OCI-LY1 (cell line): Measurements from ENCODE around the gene UNC93B1.

Experiments
- H2AFZ ChIP-seq: fragments of 200-600 bp; sonication (generic), shearing (Covaris generic); 2 replicates; pipeline ENCODE4 v1.6.0; 2014; ENCODE audit warnings: antibody characterized with exemption, mild to moderate bottlenecking, low read length
- H3F3A ChIP-seq: fragments of 200-600 bp; sonication (generic), shearing (Covaris generic); 2 replicates; pipeline ENCODE4 v1.6.0; 2014; ENCODE audit warnings: mild to moderate bottlenecking, antibody characterized with exemption, low read length, moderate library complexity; ENCODE audit not compliant: insufficient read depth
- H3K27ac ChIP-seq: fragments of 200-600 bp; sonication (generic); 2 replicates; pipeline ENCODE4 v1.5.1; 2014; ENCODE audit warnings: low read length, mixed run types, mild to moderate bottlenecking, low read depth; ENCODE audit not compliant: poor library complexity, severe bottlenecking
- H3K27me3 ChIP-seq: fragments of 200-600 bp; sonication (generic); 2 replicates; pipeline ENCODE4 v1.6.0; 2014; ENCODE audit warnings: antibody characterized with exemption, mild to moderate bottlenecking, low read length, moderate library complexity; ENCODE audit not compliant: insufficient read depth
- H3K36me3 ChIP-seq: fragments of 200-600 bp; sonication (generic); 2 replicates; pipeline ENCODE4 v1.6.1; 2014; ENCODE audit warnings: mild to moderate bottlenecking, antibody characterized with exemption, low read length, moderate library complexity, mixed read lengths; ENCODE audit not compliant: insufficient read depth
- H3K4me1 ChIP-seq: fragments of 200-600 bp; sonication (generic); 2 replicates; pipeline ENCODE4 v1.5.1; 2014; ENCODE audit warnings: mild to moderate bottlenecking, low read length, moderate library complexity; ENCODE audit not compliant: insufficient read depth, severe bottlenecking
- H3K4me2 ChIP-seq: fragments of 200-600 bp; sonication (generic), shearing (Covaris generic); 2 replicates; pipeline ENCODE4 v1.6.1; 2014; ENCODE audit warnings: low read length
- H3K4me3 ChIP-seq: fragments of 200-600 bp; sonication (generic); 2 replicates; pipeline ENCODE4 v1.5.1; 2014; ENCODE audit warnings: low read length, low read depth, mild to moderate bottlenecking, mixed read lengths; ENCODE audit not compliant: poor library complexity, severe bottlenecking
- H3K79me2 ChIP-seq: fragments of 200-600 bp; shearing (Covaris generic); 2 replicates; pipeline ENCODE4 v1.6.1; 2016; ENCODE audit warnings: mixed run types, low read length, mixed read lengths; ENCODE audit not compliant: insufficient read depth
- H3K9ac ChIP-seq: fragments of 200-600 bp; sonication (generic), shearing (Covaris generic); 2 replicates; pipeline ENCODE4 v1.6.1; 2014; ENCODE audit warnings: mild to moderate bottlenecking, low read length, mixed read lengths
- H3K9me2 ChIP-seq: fragments of 200-600 bp; sonication (generic), shearing (Covaris generic); 2 replicates; pipeline ENCODE4 v1.6.1; 2014; ENCODE audit warnings: low read depth, mild to moderate bottlenecking, low read length, mixed read lengths
- H3K9me3 ChIP-seq: fragments of 200-600 bp; shearing (Covaris generic); 2 replicates; pipeline ENCODE4 v1.6.1; 2014; ENCODE audit warnings: low read length, mixed read lengths
- H4K20me1 ChIP-seq: fragments of 200-600 bp; sonication (generic), shearing (Covaris generic); 2 replicates; pipeline ENCODE4 v1.6.0; 2016; ENCODE audit warnings: mild to moderate bottlenecking, low read length; ENCODE audit not compliant: insufficient read depth
- CTCF ChIP-seq: fragments of 200-600 bp; sonication (generic), shearing (Covaris generic); IDR thresholded peaks from 2 replicates; pipeline ENCODE4 v1.5.1; 2017; ENCODE audit warnings: mild to moderate bottlenecking, antibody characterized with exemption, low read length, moderate library complexity, mixed read lengths
- EZH2 ChIP-seq: fragments of 200-600 bp; sonication (generic), shearing (Covaris generic); IDR thresholded peaks from 2 replicates; pipeline ENCODE4 v1.8.0; 2017; ENCODE audit warnings: borderline replicate concordance, mixed run types, mild to moderate bottlenecking, antibody characterized with exemption, low read length, moderate library complexity, mixed read lengths

UNC93B1 gene

GRCh38 chr11:68012843-68013610 lies 9.1 kb upstream of the UNC93B1 start:
- Histone ChIP-seq H3K36me3 (no peaks in the 10 kb centered on the region), H3K9ac (no peak overlapping the region), H3K9me3 (no peaks in the 10 kb centered on the region), H4K20me1 (no peaks in the 10 kb centered on the region), H3K79me2 (no peaks in the 10 kb centered on the region), H3K4me3 (no peak overlapping the region), H3K4me2 (no peak overlapping the region), H3K4me1 (peaks cover 21% of the 10 kb centered on the region), H3K27me3 (peaks cover 5% of the 10 kb centered on the region), H3F3A (no peaks in the 10 kb centered on the region), H2AFZ (no peak overlapping the region), H3K27ac (no peak overlapping the region), H3K9me2 (no peaks in the 10 kb centered on the region)
- TF ChIP-seq CTCF = no peak
- TF ChIP-seq EZH2 = no peak

DNA sequence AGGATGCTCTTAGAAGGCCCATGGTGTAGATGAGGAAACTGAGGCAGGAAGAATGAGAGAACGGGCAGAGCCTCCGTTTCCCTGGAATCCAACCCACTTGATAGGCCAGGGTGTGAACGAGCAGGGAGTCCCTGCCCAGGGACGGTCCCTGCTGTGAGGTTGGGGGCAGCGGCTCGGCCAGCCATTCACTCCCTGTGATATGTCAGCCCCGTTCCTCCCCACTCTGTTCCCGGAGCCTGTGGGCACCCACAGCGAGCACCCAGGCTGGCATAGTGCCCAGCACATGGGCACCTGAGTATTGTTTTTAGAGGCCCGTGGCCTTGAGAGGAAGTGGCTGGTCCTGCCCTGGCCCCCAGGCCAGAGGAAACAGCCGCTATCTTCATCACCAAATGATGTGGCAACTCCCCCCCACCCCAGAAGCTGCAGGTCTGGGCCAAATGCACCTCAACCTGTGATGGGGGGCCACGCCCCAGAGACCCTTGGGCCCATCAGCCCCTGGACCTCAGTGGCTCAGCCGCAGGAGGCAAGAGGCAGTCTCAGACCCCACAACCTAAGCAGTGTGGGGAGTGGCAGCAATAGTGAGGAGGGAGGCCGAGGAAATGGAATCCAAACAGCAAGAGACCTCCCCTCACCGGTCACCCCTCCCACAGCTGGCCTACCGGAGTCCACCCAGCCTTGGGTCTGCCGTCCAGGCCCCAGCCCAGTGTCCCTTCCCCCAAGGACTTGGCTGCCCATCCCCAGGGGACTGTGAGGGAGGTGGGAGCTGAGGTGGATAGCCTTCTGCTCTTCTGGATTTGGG lies 8.3 kb upstream of the UNC93B1 start:
- no peak for TF ChIP-seq EZH2
- TF ChIP-seq CTCF = no peak
- no peak overlapping the region for H3K27ac ChIP-seq
- H3K4me3 ChIP-seq = no peak overlapping the region
- H3F3A ChIP-seq = no peaks in the 10 kb centered on the region
- H3K9me2 ChIP-seq = no peaks in the 10 kb centered on the region
- no peak overlapping the region for H3K9ac ChIP-seq
- H2AFZ ChIP-seq = no peak overlapping the region
- H3K4me1 ChIP-seq = peaks cover 24% of the 10 kb centered on the region
- peaks cover 2% of the 10 kb centered on the region for H3K27me3 ChIP-seq
- H3K36me3 ChIP-seq = no peaks in the 10 kb centered on the region
- H4K20me1 ChIP-seq = no peaks in the 10 kb centered on the region
- H3K4me2 ChIP-seq = no peak overlapping the region
- H3K9me3 ChIP-seq = no peaks in the 10 kb centered on the region
- H3K79me2 ChIP-seq = no peaks in the 10 kb centered on the region

DNA sequence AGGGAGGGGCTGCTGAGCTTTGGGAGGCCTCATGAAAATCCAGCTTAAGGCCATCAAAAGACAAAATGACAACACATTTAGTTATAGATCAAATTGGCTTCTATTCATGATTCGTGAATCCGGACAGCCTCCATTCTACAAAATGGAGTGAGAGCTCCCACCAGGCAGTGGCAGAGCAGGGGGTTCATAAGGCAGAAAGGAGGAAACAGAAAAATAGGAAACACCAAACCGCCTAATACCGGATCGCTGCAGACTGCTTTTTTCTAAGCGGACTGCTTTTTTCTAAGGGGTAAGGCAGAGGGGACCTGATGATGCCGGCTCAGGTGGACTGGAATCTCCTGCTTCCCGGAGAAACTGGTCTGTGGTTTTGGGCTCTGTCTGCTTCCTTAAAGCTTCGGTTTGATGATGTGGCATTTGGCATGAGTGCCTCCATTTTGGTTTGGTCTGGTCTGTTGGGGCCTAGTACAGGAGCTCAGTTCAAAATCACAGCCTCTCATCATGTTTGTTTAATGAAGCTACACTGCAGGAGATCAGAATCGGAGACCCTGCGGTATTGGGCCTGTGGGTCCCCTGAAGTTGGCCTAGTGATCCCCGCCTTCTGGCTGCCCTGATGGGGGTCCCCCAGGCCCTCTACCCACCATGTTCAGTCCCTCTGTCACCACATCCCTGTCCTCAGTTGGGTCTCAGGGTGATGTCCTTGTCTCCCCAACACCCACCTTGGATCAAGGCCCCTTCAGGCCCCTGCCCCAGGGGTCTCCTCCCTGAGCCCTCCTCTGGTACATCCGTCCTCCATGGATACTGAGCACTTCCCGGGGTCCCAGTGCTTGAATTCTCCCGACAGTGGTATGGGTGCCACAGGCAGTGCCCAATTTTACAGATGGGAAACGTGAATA lies 7.4 kb upstream of the UNC93B1 start:
- Histone ChIP-seq H4K20me1 (no peaks in the 10 kb centered on the region), H3F3A (no peaks in the 10 kb centered on the region), H3K9me3 (no peaks in the 10 kb centered on the region), H3K27ac (no peak overlapping the region), H2AFZ (no peak overlapping the region), H3K4me3 (no peak overlapping the region), H3K9ac (no peak overlapping the region), H3K4me1 (peaks cover 24% of the 10 kb centered on the region), H3K36me3 (no peaks in the 10 kb centered on the region), H3K79me2 (no peaks in the 10 kb centered on the region), H3K27me3 (no peaks in the 10 kb centered on the region), H3K9me2 (no peaks in the 10 kb centered on the region), H3K4me2 (no peak overlapping the region)
- no peak for TF ChIP-seq CTCF
- no peak for TF ChIP-seq EZH2
